Left lung (tissue), 10 donors: ENCODE measurements around the gene ZBTB25. TPM values are rescaled to one million over a fixed set of nuclear protein-coding genes. Genes with fewer than 3 reads are reported as not detected.

Source experiments
- ATAC-seq: fragments of 200-7000 bp; cut with Tn5 transposase; one replicate; pipeline ENCODE4 v1.9.1; 2020; ENCODE audit warnings: moderate library complexity
- DNase-seq, 4 donors: peaks; one replicate each; pipeline ENCODE4 v3.0.0-alpha.2; 2013 to 2020
- H3K27ac ChIP-seq, 2 donors: fragments of 200-600 bp; sonication (generic) in 1 of 2; one replicate each; pipeline versions ENCODE4 v1.5.0 to v1.8.0; 2020 to 2021
- H3K27me3 ChIP-seq, 2 donors: fragments of 200-600 bp; sonication (generic) in 1 of 2; one replicate each; pipeline versions ENCODE4 v1.5.0 to v1.8.0; 2020 to 2021
- H3K36me3 ChIP-seq, 2 donors: fragments of 200-600 bp; sonication (generic) in 1 of 2; one replicate each; pipeline versions ENCODE4 v1.5.0 to v1.8.0; 2020 to 2021
- H3K4me1 ChIP-seq, 2 donors: fragments of 200-600 bp; one replicate each; pipeline ENCODE4 v1.8.0; 2021
- H3K4me3 ChIP-seq, 2 donors: fragments of 200-600 bp; sonication (generic) in 1 of 2; one replicate each; pipeline versions ENCODE4 v1.5.0 to v1.8.0; 2020 to 2021; ENCODE audit warnings: mild to moderate bottlenecking in 1 of 2
- H3K9me3 ChIP-seq, 2 donors: fragments of 200-600 bp; sonication (generic) in 1 of 2; one replicate each; pipeline versions ENCODE4 v1.5.0 to v1.8.0; 2020 to 2021
- CTCF ChIP-seq, 2 donors: fragments of 200-600 bp; sonication (generic) in 1 of 2; IDR thresholded peaks; one replicate each; pipeline versions ENCODE4 v1.5.0 to v1.8.0; 2021; ENCODE audit warnings: antibody characterized with exemption in 2 of 2
- intact Hi-C, 2 donors: fragments of 100-400 bp; cut with DNase I; formaldehyde crosslinking; loops; one replicate each; pipeline versions ENCODE4 v1.11.2 to v1.14.2; 2022
- polyA plus RNA-seq, 6 donors: library from polyadenylated mRNA; unstranded; fragments of 120-200 nt; gene quantifications; one replicate each; pipeline ENCODE4 v1.2.1, GENCODE V29; 2013; ENCODE audit not compliant: insufficient read length in 6 of 6
- total RNA-seq, 2 donors: library from RNA; stranded (reverse); fragmentation: NEBNext Ultra II Directional; extraction: Animal tissue kit (Norgen Biotek cat#: 25700); gene quantifications; one replicate each; pipeline ENCODE4 v1.2.1, GENCODE V29; 2021
- donor health status: DM: no; HTN: yes; CAD: no.
- donor health status: DM: no; HTN: no; CAD: no.

Gene ZBTB25
- total and polyA plus RNA-seq, 8 donors: 10.1 to 18.5 (median 13.7) TPM

- Histone ChIP-seq H3K27ac (no peak overlapping the region), H3K4me3 (no peak overlapping the region), H3K27me3 (no peaks in the 10 kb centered on the region), H3K36me3 (peaks cover 0 to 6% of the 10 kb centered on the region in 2 donors), H3K4me1 (peaks cover 8 to 26% of the 10 kb centered on the region in 2 donors), H3K9me3 (no peaks in the 10 kb centered on the region)
- TF ChIP-seq CTCF (IDR thresholded peaks at IDR 0.05): no peak
- no peak for DNase-seq
- ATAC-seq: no peak
- intact Hi-C loops: no loop called here
These were observed 6.9 kb downstream of the ZBTB25 start for GRCh38 chr14:64496764-64497163.

GRCh38 chr14:64495252-64495651 lies 8.4 kb downstream of the ZBTB25 start:
- H3K4me1 ChIP-seq: peaks cover 0 to 11% of the 10 kb centered on the region in 2 donors
- H3K36me3 ChIP-seq: peaks cover 0 to 6% of the 10 kb centered on the region in 2 donors
- no peak overlapping the region for H3K4me3 ChIP-seq
- H3K9me3 ChIP-seq: no peaks in the 10 kb centered on the region
- DNase-seq (no peak), ATAC-seq (no peak)
- intact Hi-C loops: no loop called here
- H3K27me3 ChIP-seq: no peaks in the 10 kb centered on the region
- no peak overlapping the region for H3K27ac ChIP-seq
- TF ChIP-seq CTCF (IDR thresholded peaks at IDR 0.05): no peak

- peaks cover 0 to 16% of the 10 kb centered on the region in 2 donors for H3K36me3 ChIP-seq
- H3K4me3 ChIP-seq: no peak overlapping the region
- intact Hi-C loops: no loop called here
- no peaks in the 10 kb centered on the region for H3K4me1 ChIP-seq
- no peak for DNase-seq
- H3K27me3 ChIP-seq: no peaks in the 10 kb centered on the region
- no peaks in the 10 kb centered on the region for H3K9me3 ChIP-seq
- TF ChIP-seq CTCF (IDR thresholded peaks at IDR 0.05): no peak
- H3K27ac ChIP-seq: no peak overlapping the region
- no peak for ATAC-seq
These were observed 10.2 kb downstream of the ZBTB25 start for GRCh38 chr14:64493455-64493854.

- no peak for DNase-seq
- Histone ChIP-seq H3K27me3 (no peaks in the 10 kb centered on the region), H3K27ac (no peak overlapping the region), H3K4me1 (no peaks in the 10 kb centered on the region), H3K4me3 (no peak overlapping the region), H3K9me3 (no peaks in the 10 kb centered on the region), H3K36me3 (peaks cover 0 to 26% of the 10 kb centered on the region in 2 donors)
- no peak for TF ChIP-seq CTCF (IDR thresholded peaks at IDR 0.05)
- ATAC-seq: no peak
- intact Hi-C loops: no loop called here
These were observed 12.0 kb downstream of the ZBTB25 start for GRCh38 chr14:64491637-64492036.

GRCh38 chr14:64488590-64489099 lies 15.0 kb downstream of the ZBTB25 start:
- no peak for DNase-seq
- Histone ChIP-seq H3K4me3 (no peak overlapping the region), H3K36me3 (peaks cover 0 to 36% of the 10 kb centered on the region in 2 donors), H3K9me3 (no peaks in the 10 kb centered on the region), H3K27ac (no peak overlapping the region), H3K4me1 (no peaks in the 10 kb centered on the region), H3K27me3 (no peaks in the 10 kb centered on the region)
- no peak for ATAC-seq
- no peak for TF ChIP-seq CTCF (IDR thresholded peaks at IDR 0.05)
- intact Hi-C loops: no loop called here
